ENCODE data around the gene SH3BGR.

SH3BGR gene

DNA sequence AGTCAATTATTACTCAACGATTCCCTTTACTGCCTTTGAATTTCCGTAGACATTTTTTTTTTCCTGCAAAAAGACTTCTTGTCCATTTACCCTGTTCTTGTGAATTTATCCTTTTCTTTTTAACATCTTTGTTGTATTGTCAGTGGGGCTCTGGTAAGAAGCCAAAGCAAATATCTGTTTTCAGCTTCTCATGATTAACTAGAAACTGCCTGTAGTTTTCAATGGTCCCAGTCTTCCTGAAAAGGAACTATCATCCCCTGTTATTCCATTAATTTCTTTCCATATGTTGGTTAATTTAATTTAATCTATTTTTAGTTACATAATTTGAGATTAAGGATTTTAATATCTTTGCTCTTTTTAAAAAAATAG is 28.0 kb downstream of the SH3BGR start:
- H3K9me3 Mint-ChIP-seq: no peaks in the 10 kb centered on the region
- no peak for DNase-seq
- no peak overlapping the region for H3K27ac Mint-ChIP-seq
- H3K4me1 Mint-ChIP-seq (ENCODE audit: low read depth): no peaks in the 10 kb centered on the region
- no peaks in the 10 kb centered on the region for H3K27me3 Mint-ChIP-seq
- no peak overlapping the region for H3K4me3 Mint-ChIP-seq
- no peaks in the 10 kb centered on the region for H3K36me3 Mint-ChIP-seq (ENCODE audit: low read depth)

- Mint-ChIP-seq H3K27ac (no peak overlapping the region), H3K4me3 (no peak overlapping the region), H3K27me3 (no peaks in the 10 kb centered on the region), H3K36me3 (ENCODE audit: low read depth) (no peaks in the 10 kb centered on the region), H3K4me1 (ENCODE audit: low read depth) (no peaks in the 10 kb centered on the region), H3K9me3 (no peaks in the 10 kb centered on the region)
- no peak for DNase-seq
Observed at GRCh38 chr21:39480271-39480670, 28.5 kb downstream of the SH3BGR start.

DNA sequence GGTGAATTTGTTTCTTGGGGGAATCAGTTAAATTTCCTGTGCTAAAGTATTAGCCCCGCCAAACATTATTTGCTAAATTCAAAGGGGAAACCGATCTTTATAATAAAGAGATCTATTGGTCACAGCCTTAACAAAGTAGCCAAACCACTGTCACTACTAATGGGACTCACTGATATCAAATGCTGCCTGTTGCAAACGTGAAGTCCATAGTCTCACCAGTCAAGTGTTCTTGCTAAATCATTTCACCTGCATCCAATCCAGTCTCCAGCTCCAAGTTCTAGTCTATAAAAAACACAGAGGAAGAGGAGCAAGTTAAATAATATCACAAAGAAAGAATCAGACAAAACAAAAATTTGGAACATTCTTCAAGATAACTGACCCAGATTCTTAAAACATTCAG is 30.1 kb downstream of the SH3BGR start:
- H3K27me3 Mint-ChIP-seq: no peaks in the 10 kb centered on the region
- no peaks in the 10 kb centered on the region for H3K4me1 Mint-ChIP-seq (ENCODE audit: low read depth)
- DNase-seq: no peak
- H3K36me3 Mint-ChIP-seq (ENCODE audit: low read depth): no peaks in the 10 kb centered on the region
- no peak overlapping the region for H3K27ac Mint-ChIP-seq
- H3K9me3 Mint-ChIP-seq: no peaks in the 10 kb centered on the region
- H3K4me3 Mint-ChIP-seq: no peak overlapping the region

- Mint-ChIP-seq H3K4me1 (ENCODE audit: low read depth) (no peaks in the 10 kb centered on the region), H3K9me3 (no peaks in the 10 kb centered on the region), H3K27ac (no peak overlapping the region), H3K36me3 (ENCODE audit: low read depth) (no peaks in the 10 kb centered on the region), H3K27me3 (no peaks in the 10 kb centered on the region), H3K4me3 (no peak overlapping the region)
- DNase-seq: no peak
Observed at GRCh38 chr21:39483917-39484316, 32.1 kb downstream of the SH3BGR start.

DNA sequence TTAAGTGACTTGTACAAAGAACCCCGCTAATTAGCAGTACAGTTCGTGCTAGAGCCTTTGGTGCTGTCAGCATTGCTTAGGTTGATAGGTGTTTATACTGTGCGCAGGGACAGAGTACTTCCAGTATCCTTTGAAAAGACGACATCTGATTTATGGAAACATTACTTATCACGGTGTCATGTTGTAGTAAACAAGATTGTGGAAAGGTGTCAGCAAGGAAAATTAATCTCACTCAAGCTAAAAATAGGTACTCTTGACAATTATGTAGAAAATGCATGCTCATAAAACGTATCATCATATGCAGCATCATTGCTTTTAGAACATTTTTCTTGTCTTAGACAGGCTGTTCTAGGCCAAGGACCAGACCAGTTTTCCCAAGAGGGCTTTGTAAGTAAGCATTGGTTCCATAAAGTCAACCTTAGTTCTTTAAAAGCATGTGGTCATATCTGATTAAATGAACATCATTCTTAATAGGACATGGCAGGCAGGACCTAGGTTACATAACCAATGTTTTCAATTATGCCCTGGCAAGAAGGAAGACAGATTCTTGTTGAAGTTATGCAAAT is 33.0 kb downstream of the SH3BGR start:
- Mint-ChIP-seq H3K4me3 (no peak overlapping the region), H3K27me3 (no peaks in the 10 kb centered on the region), H3K4me1 (ENCODE audit: low read depth) (no peaks in the 10 kb centered on the region), H3K27ac (no peak overlapping the region), H3K9me3 (no peaks in the 10 kb centered on the region), H3K36me3 (ENCODE audit: low read depth) (no peaks in the 10 kb centered on the region)
- DNase-seq: no peak

GRCh38 chr21:39489380-39489924 is 37.7 kb downstream of the SH3BGR start:
- Mint-ChIP-seq H3K4me3 (no peak overlapping the region), H3K27ac (no peak overlapping the region), H3K27me3 (no peaks in the 10 kb centered on the region), H3K36me3 (ENCODE audit: low read depth) (peaks cover 1% of the 10 kb centered on the region), H3K9me3 (peaks cover 6% of the 10 kb centered on the region), H3K4me1 (ENCODE audit: low read depth) (no peaks in the 10 kb centered on the region)
- no peak for DNase-seq

DNA sequence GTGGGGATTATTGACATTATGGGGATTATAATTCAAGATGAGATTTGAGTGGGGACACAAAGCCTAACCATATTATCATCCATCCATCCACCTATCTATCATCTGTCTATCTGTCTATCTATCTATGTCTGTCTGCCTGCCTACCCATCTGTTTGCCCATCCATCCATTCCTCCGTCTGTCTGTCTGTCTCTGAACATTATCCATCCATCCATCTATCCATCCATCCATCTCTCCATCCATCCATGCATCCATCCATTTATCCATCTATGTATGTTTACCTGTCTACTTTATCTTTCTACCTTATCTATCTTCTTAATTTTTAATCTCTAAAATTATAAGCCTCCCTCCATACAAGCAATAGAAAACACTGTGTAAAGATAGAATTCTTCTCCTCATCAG is 47.4 kb downstream of the SH3BGR start:
- no peak overlapping the region for H3K27ac Mint-ChIP-seq
- no peaks in the 10 kb centered on the region for H3K4me1 Mint-ChIP-seq (ENCODE audit: low read depth)
- DNase-seq: no peak
- no peaks in the 10 kb centered on the region for H3K27me3 Mint-ChIP-seq
- H3K36me3 Mint-ChIP-seq (ENCODE audit: low read depth): peaks cover 3% of the 10 kb centered on the region
- H3K4me3 Mint-ChIP-seq: no peak overlapping the region
- H3K9me3 Mint-ChIP-seq: peaks cover 7% of the 10 kb centered on the region

GRCh38 chr21:39502631-39503030 is 50.9 kb downstream of the SH3BGR start:
- no peaks in the 10 kb centered on the region for H3K36me3 Mint-ChIP-seq (ENCODE audit: low read depth)
- H3K27ac Mint-ChIP-seq: no peak overlapping the region
- H3K9me3 Mint-ChIP-seq: no peaks in the 10 kb centered on the region
- H3K27me3 Mint-ChIP-seq: no peaks in the 10 kb centered on the region
- H3K4me3 Mint-ChIP-seq: no peak overlapping the region
- no peak for DNase-seq
- H3K4me1 Mint-ChIP-seq (ENCODE audit: low read depth): no peaks in the 10 kb centered on the region

- H3K4me1 Mint-ChIP-seq (ENCODE audit: low read depth): no peaks in the 10 kb centered on the region
- no peaks in the 10 kb centered on the region for H3K36me3 Mint-ChIP-seq (ENCODE audit: low read depth)
- no peak for DNase-seq
- no peaks in the 10 kb centered on the region for H3K27me3 Mint-ChIP-seq
- no peaks in the 10 kb centered on the region for H3K9me3 Mint-ChIP-seq
- H3K4me3 Mint-ChIP-seq: no peak overlapping the region
- no peak overlapping the region for H3K27ac Mint-ChIP-seq
Observed at GRCh38 chr21:39503123-39503762, 51.5 kb downstream of the SH3BGR start.

GRCh38 chr21:39504230-39504629 is 52.5 kb downstream of the SH3BGR start:
- Mint-ChIP-seq H3K27ac (no peak overlapping the region), H3K4me1 (ENCODE audit: low read depth) (no peaks in the 10 kb centered on the region), H3K9me3 (no peaks in the 10 kb centered on the region)

DNA sequence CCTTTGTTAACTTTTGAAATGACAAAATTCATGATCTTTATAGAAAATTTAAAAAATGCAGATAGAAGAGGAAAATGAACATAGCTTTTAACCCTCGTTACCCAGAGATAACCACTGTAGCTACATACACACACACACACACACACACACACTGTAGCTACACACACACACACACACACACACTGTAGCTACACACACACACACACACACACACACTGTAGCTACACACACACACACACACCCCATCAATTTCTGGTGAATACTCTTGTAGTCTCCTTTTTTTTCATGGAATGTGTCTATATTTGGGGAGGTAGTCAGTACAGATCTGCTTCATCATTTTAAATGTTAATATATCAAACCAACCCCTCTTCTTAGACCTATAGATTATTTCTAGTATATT is 58.5 kb downstream of the SH3BGR start:
- Mint-ChIP-seq H3K27ac (no peak overlapping the region), H3K4me1 (ENCODE audit: low read depth) (no peaks in the 10 kb centered on the region), H3K9me3 (no peaks in the 10 kb centered on the region), H3K36me3 (ENCODE audit: low read depth) (no peaks in the 10 kb centered on the region), H3K4me3 (no peak overlapping the region), H3K27me3 (no peaks in the 10 kb centered on the region)
- no peak for DNase-seq

More at GRCh38 chr21:39504230-39504629, 52.5 kb downstream of the SH3BGR start:
- no peak for DNase-seq
- Mint-ChIP-seq H3K36me3 (ENCODE audit: low read depth) (no peaks in the 10 kb centered on the region), H3K27me3 (no peaks in the 10 kb centered on the region), H3K4me3 (no peak overlapping the region)

GRCh38 chr21:39511102-39511501 is 59.3 kb downstream of the SH3BGR start:
- no peaks in the 10 kb centered on the region for H3K27me3 Mint-ChIP-seq
- no peak for DNase-seq
- no peaks in the 10 kb centered on the region for H3K4me1 Mint-ChIP-seq (ENCODE audit: low read depth)
- no peak overlapping the region for H3K27ac Mint-ChIP-seq
- no peaks in the 10 kb centered on the region for H3K36me3 Mint-ChIP-seq (ENCODE audit: low read depth)
- no peak overlapping the region for H3K4me3 Mint-ChIP-seq
- H3K9me3 Mint-ChIP-seq: no peaks in the 10 kb centered on the region

GRCh38 chr21:39513735-39514134 is 62.0 kb downstream of the SH3BGR start:
- H3K27me3 Mint-ChIP-seq: peaks cover 3% of the 10 kb centered on the region
- H3K4me3 Mint-ChIP-seq: no peak overlapping the region
- no peaks in the 10 kb centered on the region for H3K9me3 Mint-ChIP-seq
- no peak overlapping the region for H3K27ac Mint-ChIP-seq
- no peaks in the 10 kb centered on the region for H3K36me3 Mint-ChIP-seq (ENCODE audit: low read depth)
- DNase-seq: no peak
- peaks cover 4% of the 10 kb centered on the region for H3K4me1 Mint-ChIP-seq (ENCODE audit: low read depth)

GRCh38 chr21:39515684-39516472 is 64.1 kb downstream of the SH3BGR start:
- H3K27ac Mint-ChIP-seq: no peak overlapping the region
- DNase-seq: no peak
- no peaks in the 10 kb centered on the region for H3K9me3 Mint-ChIP-seq
- H3K27me3 Mint-ChIP-seq: peaks cover 3% of the 10 kb centered on the region
- H3K4me1 Mint-ChIP-seq (ENCODE audit: low read depth): peaks cover 4% of the 10 kb centered on the region
- H3K4me3 Mint-ChIP-seq: no peak overlapping the region
- no peaks in the 10 kb centered on the region for H3K36me3 Mint-ChIP-seq (ENCODE audit: low read depth)

Measured in activated T-cell treated with anti-CD3 and anti-CD28 coated beads, Interleukin-2, amount 50 U/mL, for 24 hours (primary cell).